HS-5 (cell line): ENCODE measurements around the gene APBB2.

Source experiments
- DNase-seq: peaks from one replicate; pipeline ENCODE4 v3.0.0-alpha.2; 2012; ENCODE audit warnings: low read depth

Gene APBB2

GRCh38 chr4:40897557-40898203 is 316.7 kb downstream of the APBB2 start:
- DNase-seq: no peak

DNA sequence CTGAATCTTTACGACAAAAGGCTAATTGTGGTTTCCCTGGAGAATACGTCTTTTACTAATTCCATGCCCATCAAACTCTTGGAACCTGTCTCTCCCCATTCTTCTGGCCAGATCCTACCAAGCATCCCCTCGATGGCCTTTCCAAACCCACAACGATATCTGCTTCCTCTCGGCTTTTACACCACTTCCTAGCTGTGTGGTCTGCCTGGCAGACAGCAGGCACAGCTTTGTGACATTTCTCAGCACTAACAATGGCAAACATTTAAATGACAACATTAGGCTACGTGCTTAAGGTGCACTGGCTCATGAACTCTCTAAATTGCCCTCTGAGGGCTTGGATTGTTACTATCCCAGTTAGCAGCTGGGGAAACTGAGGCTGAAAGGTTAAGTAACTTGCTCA is 323.6 kb downstream of the APBB2 start:
- DNase-seq: no peak

- DNase-seq: no peak
Measured at GRCh38 chr4:40890199-40890598, 324.1 kb downstream of the APBB2 start.

- DNase-seq: no peak
Measured at GRCh38 chr4:40888933-40889332, 325.4 kb downstream of the APBB2 start.

DNA sequence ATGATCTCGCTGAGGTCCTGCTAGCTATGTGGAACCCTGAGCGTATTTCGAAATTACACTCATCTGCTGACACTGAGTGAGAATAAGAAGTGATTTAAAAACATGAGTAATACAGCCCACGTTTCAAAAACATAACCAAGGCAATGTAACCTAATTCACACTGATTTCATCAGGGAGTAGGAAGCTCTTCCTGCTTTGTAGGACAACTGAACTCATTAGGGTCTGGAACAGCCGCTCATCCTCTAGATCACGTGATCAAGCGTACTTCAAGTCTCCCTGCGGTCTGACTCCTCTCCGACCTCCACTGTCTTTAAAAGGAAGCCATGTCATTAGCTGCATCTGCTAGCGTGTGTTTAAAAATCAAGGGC is 326.6 kb downstream of the APBB2 start:
- peak; percentile 36 for DNase-seq

DNA sequence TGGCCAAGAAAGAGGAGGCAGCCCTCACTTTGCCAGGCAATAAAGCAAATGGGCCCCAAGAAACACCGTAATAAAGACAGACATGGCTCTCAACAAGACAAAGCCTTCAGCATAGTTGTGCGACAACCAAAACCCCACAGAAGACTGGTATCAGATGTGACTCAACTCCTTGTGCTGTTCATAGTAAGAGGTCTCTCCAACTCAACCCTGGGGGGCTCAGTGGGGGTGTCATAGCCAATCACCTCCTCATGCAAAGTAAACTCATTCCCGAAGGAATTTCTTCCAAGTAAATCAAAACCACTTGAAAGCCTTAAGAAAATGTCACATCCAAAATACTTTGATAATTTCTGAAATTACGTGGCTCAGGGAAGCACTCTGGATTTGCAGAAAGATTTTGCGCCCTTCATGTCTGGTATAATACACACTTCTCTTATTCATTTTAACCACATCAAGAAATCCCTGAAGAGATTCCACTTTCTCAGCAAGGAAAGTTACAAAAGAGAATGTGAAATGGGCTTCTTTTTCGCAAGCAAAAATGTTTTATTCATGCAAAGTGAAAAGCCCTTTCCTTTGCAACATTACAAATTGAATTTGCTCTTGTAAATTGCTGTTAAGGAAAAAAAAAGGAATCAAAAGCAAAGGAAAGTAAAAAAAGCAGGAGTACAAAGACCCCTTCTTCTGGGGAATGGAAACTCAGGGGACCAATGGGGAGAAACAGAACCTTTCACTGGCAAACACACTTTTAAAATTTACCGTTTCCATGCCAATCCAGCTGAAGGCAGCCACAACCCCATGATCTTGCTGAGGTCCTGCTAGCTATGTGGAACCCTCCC is 327.2 kb downstream of the APBB2 start:
- DNase-seq: no peak

DNA sequence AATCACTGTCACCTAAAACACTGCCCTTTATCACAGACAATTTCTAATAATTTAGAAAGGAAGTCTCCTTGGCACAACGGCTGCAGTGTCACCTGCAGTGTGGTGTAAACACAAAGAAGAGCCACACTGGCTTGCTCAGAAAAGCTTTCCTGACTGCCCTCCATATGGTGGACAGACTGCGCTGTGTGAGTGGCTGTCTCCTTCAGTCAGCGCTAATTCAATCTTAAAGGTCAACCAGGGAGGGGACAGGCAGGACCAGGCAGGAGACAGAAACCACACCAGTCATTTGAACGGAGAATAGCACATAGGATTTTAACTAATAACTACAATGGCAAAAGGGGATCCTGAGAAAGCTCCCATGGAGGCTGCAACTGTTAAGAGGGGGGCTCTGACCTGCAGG is 332.5 kb downstream of the APBB2 start:
- no peak for DNase-seq

DNA sequence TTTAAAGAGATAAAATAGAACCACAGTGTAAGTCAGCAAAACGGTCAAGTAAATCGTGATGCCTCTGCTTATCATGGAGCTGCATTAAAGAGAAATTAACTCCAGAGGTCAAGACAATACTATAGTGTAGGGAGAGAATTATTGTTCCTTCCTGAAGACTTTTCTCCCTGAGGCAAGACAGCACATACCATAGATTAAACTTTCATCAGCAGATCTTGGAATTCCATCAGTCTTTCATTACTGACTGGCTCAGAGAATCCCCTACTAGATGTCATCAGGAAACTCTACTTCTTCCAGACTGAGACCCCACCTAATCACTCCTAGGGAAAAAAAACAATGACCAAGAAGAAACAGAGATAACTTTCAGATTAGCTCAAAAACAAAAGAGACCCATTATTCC is 333.2 kb downstream of the APBB2 start:
- no peak for DNase-seq

- DNase-seq: no peak
Measured at GRCh38 chr4:40878548-40879055, 335.7 kb downstream of the APBB2 start.

GRCh38 chr4:40877081-40877480 is 337.3 kb downstream of the APBB2 start:
- DNase-seq: no peak

DNA sequence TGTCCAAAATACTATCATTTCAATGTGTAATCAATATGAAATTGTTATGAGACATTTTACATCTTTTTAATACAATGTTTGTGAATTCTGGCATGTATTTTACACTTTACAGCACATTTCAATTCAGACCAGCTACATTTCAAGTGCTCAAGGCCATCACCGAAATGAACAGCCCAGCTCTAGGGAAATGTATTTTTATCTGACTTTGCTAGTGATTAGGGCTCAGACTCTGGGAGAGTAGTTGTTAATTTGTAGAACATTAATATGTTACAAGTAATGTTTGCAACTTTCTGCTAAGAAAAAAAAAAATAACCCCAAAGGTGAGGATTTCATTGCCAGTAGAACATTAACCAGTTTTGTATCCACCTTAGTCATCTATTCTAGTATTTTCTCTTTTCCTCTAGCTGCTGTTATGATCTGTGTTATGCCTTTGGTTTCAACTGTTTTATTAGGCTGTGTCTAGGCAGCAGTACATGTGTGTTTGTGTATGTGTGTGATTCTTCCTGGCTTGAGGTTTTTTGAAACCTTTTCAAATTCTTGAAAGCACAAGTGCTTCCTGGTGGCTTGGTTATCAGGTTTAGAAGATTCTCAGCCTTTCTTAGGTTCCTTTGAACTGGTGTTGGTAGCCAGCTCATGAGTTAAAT is 338.7 kb downstream of the APBB2 start:
- no peak for DNase-seq

GRCh38 chr4:40874901-40875300 is 339.4 kb downstream of the APBB2 start:
- DNase-seq: no peak

GRCh38 chr4:40874331-40874730 is 340.0 kb downstream of the APBB2 start:
- DNase-seq: no peak

GRCh38 chr4:40871695-40872250 is 342.6 kb downstream of the APBB2 start:
- DNase-seq: no peak

DNA sequence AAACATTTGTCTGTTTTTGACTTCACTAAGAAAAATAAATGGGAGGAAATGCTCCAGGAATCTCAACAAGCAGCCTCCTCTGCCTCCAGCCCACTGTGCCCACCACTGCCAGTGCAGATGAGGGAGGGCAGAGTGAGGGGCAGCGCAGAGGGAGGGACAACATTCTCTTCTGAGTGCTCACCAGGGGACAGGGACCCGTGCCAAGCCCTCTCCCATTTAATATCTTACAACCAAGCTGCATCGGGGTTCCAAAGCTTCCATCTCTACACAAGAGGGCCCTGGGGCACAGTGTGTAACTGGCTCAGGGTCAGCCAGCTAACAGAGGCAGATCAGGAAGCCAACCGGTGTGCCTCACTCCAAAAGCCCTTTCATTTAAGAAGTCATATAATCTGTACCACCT is 344.2 kb downstream of the APBB2 start:
- no peak for DNase-seq

DNA sequence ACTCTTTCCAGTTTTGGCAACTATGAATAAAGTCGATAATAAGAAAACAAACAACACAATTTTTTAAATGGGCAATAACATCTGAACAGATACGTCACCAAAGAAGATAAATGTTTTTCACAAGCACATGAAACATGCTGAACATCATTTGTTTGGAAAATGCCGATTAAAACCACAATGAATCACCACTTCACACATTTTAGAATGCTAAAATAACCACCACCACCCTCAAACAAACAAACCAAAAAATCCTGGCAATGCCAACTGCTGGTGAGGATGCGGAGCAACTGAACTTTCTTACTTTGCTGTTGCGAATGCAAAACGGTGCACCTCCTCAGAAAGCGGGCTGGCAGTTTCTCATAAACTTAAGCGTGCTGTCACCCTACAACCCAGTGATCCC is 348.6 kb downstream of the APBB2 start:
- no peak for DNase-seq

DNA sequence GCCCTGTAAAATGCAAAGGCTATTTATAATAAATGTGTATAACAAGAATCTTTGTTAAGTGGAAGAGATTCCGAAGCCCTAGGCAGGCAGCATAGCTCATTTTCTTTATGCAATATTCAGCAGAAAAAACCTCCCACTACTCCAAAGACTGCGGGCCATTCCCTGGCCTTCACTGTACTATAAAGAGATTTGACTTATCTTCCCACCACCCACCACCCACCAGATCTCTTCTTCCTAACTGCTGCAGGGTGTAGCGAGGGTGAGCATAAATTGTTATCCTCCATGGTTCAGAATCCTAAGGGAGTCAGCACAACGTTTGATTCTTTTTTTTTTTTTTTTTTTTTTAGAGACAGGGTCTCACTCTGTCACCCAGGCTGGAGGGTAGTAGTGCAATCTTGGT is 349.8 kb downstream of the APBB2 start:
- no peak for DNase-seq

GRCh38 chr4:40858962-40859361 is 355.4 kb downstream of the APBB2 start:
- no peak for DNase-seq

GRCh38 chr4:40857956-40858355 is 356.4 kb downstream of the APBB2 start:
- no peak for DNase-seq

DNA sequence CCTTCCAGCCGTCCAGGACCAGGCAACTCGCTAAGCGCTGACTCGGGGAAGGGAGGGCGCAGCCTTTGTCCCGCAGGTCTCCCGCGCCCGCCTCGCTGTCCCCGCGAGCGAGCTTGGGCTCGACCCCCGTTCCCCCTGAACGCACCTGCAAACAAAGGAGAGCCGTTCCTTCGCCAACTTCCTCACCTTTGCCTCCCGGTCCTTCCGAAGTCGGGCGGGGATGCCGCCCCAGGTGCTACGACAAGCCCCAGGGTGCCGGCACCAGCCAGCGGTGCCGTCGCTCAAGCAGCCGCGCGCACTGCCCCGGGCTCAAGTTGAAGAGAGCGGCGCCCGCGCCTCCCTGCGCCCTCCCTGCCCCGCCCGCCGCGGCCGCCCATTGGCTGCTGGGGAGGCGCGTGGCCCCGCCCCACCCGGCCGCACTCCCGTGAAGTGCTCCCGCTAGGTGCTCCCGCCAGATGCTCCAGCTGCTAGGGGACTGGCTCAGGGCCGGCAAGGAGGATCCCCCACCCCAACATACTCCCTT is 357.4 kb downstream of the APBB2 start:
- no peak for DNase-seq

GRCh38 chr4:40856277-40856839 is 358.0 kb downstream of the APBB2 start:
- no peak for DNase-seq

- DNase-seq: no peak
Measured at GRCh38 chr4:40850496-40850895, 363.8 kb downstream of the APBB2 start.
